Measurements from ENCODE around the gene ERCC3.

ERCC3 gene

GRCh38 chr2:127293748-127294562, at the start of gene ERCC3:
ERCC3 (minus strand) TSS chr2:127294144; CDS start chr2:127294081, 63 bp downstream.
- DNase-seq (ENCODE audit: low read depth), result peak; percentile 27

GRCh38 chr2:127343277-127343676, 49.3 kb upstream of the ERCC3 start:
- DNase-seq (ENCODE audit: low read depth), result no peak

GRCh38 chr2:127342101-127342500, 48.2 kb upstream of the ERCC3 start:
- no peak for DNase-seq (ENCODE audit: low read depth)

- no peak for DNase-seq (ENCODE audit: low read depth)
Measured at GRCh38 chr2:127332335-127332734, 38.4 kb upstream of the ERCC3 start.

DNA sequence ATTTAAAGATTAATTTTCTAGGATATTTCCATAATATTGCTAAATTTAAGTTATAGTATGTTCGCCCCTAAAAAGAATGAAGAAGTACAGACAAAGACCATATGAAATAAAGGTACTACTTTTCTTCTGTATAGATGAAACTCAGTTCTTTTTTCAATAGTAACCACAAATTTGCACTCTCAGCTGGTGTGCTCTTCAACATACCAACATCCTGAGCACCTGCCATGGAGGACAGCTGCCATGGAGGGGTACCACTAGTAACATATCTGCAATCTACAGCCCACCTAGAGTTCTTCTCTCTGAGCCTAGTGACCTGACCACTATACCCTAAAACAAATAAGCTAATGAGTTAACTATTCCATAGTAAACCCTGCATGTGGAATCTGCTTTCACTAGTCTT, 36.8 kb upstream of the ERCC3 start:
- no peak for DNase-seq (ENCODE audit: low read depth)

DNA sequence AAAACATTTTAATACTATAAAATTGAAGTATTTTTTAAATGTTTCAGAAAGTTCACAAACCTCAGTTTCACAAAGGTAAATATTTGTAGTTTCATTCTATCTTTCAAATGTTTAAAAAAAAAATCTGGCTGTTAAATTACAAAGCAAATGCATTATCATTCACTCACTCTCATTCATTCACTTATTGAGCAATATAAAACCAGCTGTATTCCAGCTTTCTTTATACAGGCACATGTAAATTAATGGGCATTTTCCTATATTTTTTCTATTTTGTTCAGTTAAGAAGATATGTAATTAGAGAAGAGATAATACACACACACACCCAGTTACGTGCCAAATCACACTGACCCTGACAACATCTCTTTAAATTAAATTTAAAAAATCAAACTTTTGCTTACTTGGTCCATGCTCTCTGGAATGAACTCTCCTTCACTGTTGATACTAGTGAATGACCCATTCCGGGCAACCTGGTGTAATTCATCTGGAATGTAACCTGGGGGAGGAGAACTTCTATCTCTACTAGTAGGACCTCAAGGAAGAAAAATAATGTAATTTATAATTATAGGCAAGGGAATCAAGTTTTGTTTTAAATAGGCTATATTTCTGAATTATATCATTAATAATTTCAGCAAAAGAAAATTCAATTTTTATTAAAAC, 32.5 kb upstream of the ERCC3 start:
- no peak for DNase-seq (ENCODE audit: low read depth)

GRCh38 chr2:127324635-127325034, 30.7 kb upstream of the ERCC3 start:
- no peak for DNase-seq (ENCODE audit: low read depth)

- no peak for DNase-seq (ENCODE audit: low read depth)
Measured at GRCh38 chr2:127321303-127321702, 27.4 kb upstream of the ERCC3 start.

GRCh38 chr2:127320586-127321275, 26.8 kb upstream of the ERCC3 start:
- no peak for DNase-seq (ENCODE audit: low read depth)

DNA sequence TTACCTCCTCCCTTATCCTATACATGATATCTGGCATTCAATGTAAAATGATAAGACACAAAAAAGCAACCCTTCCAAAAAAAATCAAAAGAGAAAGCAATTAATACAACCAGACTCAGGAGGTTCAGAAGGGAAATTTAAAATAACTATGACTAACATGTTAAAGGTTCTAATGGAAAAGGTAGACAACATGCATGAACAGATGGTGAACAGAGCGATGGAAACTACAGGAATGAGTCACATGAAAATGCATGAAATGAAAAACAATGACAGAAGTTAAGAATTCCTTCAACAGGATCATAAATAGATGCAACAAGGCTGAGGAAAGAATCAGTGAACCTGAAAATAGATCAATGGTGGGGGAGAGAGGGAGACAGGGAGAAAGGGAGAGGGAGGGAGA, 26.1 kb upstream of the ERCC3 start:
- no peak for DNase-seq (ENCODE audit: low read depth)

DNA sequence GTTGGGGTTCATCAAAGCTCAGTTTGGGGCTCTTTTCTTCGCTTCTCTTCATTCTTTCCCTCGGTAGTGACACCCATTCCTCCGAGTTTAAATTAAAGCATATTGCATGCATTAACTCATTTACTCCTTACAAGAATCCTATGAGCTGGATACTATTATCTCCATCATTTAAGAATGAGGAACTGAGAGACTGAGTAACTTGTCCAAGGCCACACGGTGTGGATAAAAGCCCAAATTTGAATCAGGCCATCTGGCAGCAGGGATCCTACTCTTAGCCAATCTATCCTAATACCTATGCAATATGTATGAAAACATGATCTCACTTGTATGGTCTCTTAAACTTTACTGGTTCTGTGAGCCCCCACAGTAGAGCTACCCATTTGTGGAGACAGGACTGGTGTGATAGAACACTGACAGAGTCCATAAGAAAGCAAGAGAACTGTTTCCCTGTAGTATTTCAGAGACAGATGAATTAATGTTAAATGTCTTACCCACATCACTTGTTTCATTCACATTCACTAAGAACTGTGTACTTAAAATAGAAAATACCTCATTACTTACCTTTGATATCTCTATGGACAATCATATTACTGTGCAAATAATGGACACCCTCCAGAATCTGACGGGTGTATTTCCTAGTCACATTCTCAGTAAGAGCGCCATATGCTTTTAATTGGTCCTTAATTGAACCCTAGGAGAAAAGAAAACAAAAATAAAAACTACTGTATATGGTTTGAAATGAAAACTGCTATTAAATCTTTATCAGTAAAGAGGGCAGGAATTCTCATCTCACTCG, 20.4 kb upstream of the ERCC3 start:
- DNase-seq (ENCODE audit: low read depth), result no peak

- no peak for DNase-seq (ENCODE audit: low read depth)
Measured at GRCh38 chr2:127313406-127313805, 19.5 kb upstream of the ERCC3 start.

DNA sequence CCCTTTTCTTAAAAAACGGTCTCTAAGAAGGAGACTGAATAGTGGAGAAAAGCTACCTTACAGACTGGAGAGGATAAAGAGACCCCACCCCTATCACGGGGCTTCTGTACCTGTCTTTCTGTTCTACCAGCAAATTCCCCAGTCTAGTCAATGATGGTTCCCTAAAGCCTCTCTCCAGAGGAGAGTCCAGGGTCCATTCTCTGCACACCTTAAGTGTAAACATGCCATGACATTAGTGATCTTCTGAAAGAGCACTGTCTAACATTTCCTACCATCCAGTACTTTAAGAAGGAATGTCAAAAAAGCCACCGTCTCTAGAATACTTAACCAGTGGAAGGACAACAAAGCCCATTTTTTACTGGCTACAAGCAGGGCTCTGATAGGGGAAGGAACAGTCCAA, 17.0 kb upstream of the ERCC3 start:
- DNase-seq (ENCODE audit: low read depth), result no peak

DNA sequence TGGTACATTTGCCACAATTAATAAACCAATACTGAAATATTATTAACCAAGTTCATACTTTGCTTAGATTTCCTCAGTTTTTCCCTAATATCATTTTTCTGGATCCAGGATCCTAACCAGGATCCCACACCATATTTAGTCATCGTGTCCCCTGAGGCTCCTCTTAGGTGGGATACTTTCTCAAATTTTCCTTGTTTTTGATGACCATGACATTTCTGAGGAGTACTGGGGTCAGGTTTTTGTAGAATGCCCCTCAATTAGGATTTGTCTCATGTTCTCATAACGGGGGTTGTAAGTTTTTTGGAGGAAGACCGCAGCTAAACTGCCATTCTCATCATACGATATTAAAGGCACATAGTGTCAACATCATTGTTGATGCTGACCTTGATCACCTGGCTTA, 15.5 kb upstream of the ERCC3 start:
- no peak for DNase-seq (ENCODE audit: low read depth)

GRCh38 chr2:127308586-127309138, 14.7 kb upstream of the ERCC3 start:
- DNase-seq (ENCODE audit: low read depth), result no peak

DNA sequence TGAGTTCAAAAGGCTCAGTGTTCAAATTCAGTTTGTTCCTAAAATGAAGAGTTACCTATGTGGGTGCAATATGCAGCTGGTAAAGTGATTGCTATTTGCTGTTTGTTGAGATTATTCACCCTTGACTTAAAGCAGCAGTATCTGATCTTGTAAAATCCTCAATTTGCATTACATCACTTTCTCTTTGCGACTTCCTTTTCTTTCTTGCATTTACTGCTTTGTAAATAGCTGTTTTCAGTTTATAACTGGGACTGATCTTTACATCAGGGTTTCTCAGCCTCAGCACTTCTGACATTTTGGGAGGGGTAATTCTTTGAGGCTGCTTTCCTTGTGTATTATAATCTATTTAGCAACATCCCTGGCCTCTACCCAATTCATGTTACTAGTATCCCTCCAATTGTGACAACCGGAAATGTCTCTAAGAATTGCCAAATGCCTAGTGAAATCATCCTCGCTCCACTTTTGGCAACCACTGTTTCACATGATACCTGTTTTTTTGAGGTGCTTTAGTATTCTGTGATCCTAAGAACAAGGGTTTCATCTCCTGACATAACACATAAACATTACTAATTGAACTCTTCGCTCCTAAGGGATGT, 12.1 kb upstream of the ERCC3 start:
- DNase-seq (ENCODE audit: low read depth), result no peak

DNA sequence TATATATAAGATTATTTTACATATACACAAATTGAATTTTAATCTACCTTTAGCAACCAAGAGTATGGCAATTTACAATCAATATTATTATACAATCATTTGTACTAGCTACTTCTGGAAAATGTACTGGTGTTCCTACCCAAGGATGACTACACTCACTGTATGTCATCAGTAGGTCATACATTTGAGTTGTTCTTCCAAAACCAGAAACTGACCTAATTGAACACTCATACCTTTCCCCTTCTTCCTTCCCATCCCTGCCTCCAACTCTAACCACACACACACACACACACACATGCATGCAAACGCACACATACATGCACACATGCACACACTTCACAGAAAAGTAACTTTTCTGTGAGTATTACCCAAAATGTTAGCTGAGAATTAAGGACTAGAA, 8.2 kb upstream of the ERCC3 start:
- DNase-seq (ENCODE audit: low read depth), result no peak

DNA sequence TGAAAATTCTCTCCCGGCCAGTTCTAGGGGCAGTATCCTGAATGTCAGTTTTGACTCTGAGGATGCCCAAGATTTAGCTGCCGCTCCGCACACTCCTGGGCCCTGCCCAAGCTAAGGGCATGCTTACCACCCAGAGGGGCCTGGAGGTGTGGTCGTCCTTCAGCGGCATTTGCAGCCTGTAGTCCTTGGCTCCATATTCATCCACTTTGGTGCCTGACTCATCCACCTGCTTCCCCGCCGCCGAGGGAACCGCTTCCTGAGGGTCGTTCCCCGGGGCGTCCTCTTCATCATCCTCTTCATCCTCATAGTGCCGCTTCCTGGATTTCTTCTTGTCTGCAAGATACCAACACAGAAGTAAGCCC, 577 bp downstream of the ERCC3 start:
- no peak for DNase-seq (ENCODE audit: low read depth)

- DNase-seq (ENCODE audit: low read depth), result no peak
Measured at GRCh38 chr2:127288274-127288673, 5.7 kb downstream of the ERCC3 start.

DNA sequence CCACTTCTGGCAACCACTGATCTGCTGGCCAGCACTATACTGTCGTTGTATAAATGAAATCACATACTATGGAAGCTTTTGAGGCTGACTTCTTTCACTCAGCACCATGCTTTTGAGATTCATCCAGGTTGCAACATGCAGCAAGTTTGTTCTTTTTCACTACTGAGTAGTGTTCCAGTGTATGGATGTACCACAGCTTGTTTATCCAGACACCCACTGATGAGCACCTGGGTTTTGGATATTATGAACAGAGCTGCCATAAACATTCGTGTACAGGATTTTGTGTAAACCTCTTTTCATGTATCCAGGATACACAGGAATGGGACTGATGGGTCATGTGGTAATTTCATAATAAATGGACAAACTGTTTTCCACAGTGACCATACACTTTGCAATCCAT, 10.7 kb downstream of the ERCC3 start:
- DNase-seq (ENCODE audit: low read depth), result no peak

- DNase-seq (ENCODE audit: low read depth), result no peak
Measured at GRCh38 chr2:127280693-127281092, 13.3 kb downstream of the ERCC3 start.

DNA sequence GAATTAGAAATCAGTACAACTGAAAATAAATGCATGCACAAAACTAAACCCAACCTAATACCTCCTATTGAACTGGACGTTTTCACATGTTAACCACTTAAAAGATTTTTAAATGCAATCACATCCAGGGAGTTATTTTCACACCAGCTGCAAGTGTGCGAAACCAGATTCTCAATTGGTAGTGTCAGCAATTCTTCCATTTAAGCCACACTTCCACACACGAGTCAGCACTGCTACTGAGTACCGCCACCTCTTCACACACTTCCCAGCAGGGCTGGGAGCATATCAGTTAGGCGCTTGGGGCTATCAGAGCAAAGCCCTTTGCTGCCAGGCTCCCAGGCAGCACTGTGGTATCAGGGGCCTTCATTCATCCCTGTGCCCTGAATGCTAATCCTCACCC, 14.2 kb downstream of the ERCC3 start:
- no peak for DNase-seq (ENCODE audit: low read depth)
